OCI-LY1 (cell line): ENCODE results near the gene SGSM1.

Experiments used
- CTCF ChIP-seq: fragments of 200-600 bp; sonication (generic), shearing (Covaris generic); IDR thresholded peaks from 2 replicates; pipeline ENCODE4 v1.5.1; 2017; ENCODE audit warnings: mild to moderate bottlenecking, antibody characterized with exemption, low read length, moderate library complexity, mixed read lengths
- EZH2 ChIP-seq: fragments of 200-600 bp; sonication (generic), shearing (Covaris generic); IDR thresholded peaks from 2 replicates; pipeline ENCODE4 v1.8.0; 2017; ENCODE audit warnings: borderline replicate concordance, mixed run types, mild to moderate bottlenecking, antibody characterized with exemption, low read length, moderate library complexity, mixed read lengths

GRCh38 chr22:24957043-24957442, 151.0 kb downstream of the SGSM1 start:
- TF ChIP-seq CTCF: no peak
- TF ChIP-seq EZH2: no peak
